Mucosa of descending colon (tissue), 3 donors: ENCODE measurements around the gene TBC1D9. TPM values are rescaled to one million over a fixed set of nuclear protein-coding genes. Genes with fewer than 3 reads are reported as not detected.

Source experiments
- ATAC-seq: fragments of 200-7000 bp; cut with Tn5 transposase; one replicate; pipeline ENCODE4 v1.9.1; 2020; ENCODE audit warnings: mild to moderate bottlenecking, moderate library complexity
- DNase-seq, 3 donors: peaks; one replicate each; pipeline ENCODE4 v3.0.0-alpha.2; 2020
- H3K36me3 ChIP-seq: fragments of 200-600 bp; one replicate; pipeline ENCODE4 v1.8.0; 2021; ENCODE audit warnings: low read depth, mild to moderate bottlenecking
- H3K4me1 ChIP-seq: fragments of 200-600 bp; one replicate; pipeline ENCODE4 v1.8.0; 2021; ENCODE audit warnings: low read depth, mild to moderate bottlenecking
- H3K4me3 ChIP-seq: fragments of 200-600 bp; one replicate; pipeline ENCODE4 v1.8.0; 2021; ENCODE audit warnings: mild to moderate bottlenecking
- H3K9me3 ChIP-seq: fragments of 200-600 bp; one replicate; pipeline ENCODE4 v1.8.0; 2021; ENCODE audit warnings: mild to moderate bottlenecking
- CTCF ChIP-seq: fragments of 200-600 bp; IDR thresholded peaks from one replicate; pipeline ENCODE4 v1.8.0; 2022; ENCODE audit warnings: antibody characterized with exemption, mild to moderate bottlenecking
- intact Hi-C, 2 donors: fragments of 100-400 bp; cut with DNase I in 1 of 2; cut with micrococcal nuclease in 1 of 2; formaldehyde crosslinking; loops; one replicate each; pipeline versions ENCODE4 v1.11.0 to v1.11.1; 2022; cut with DNase I, micrococcal nuclease
- total RNA-seq, 3 donors: library from RNA; stranded (reverse); fragmentation: NEBNext Ultra II Directional in 2 of 3; extraction: Animal tissue kit (Norgen Biotek cat#: 25700) in 2 of 3; gene quantifications; one replicate each; pipeline versions ENCODE4 v1.2.1 to v1.2.4, GENCODE V29; 2021 to 2023
- donor health status: DM: no; HTN: no; CAD: no; lungs with moderate emphysema.
- donor health status: DM: no; HTN: no; CAD: no.
- donor health status: DM: no; HTN: yes; CAD: no.

Gene TBC1D9
- total RNA-seq, 3 donors from 2014 or later = 9.1 to 20.2 (median 11.6) TPM

GRCh38 chr4:140654495-140654814 is 101.7 kb downstream of the TBC1D9 start:
- ATAC-seq = no peak
- no peak for TF ChIP-seq CTCF

GRCh38 chr4:140653718-140654494 is 102.3 kb downstream of the TBC1D9 start:
- H3K4me3 ChIP-seq = no peak overlapping the region
- H3K4me1 ChIP-seq = no peaks in the 10 kb centered on the region
- ATAC-seq (no peak), DNase-seq (no peak)
- intact Hi-C loops = no loop called here
- H3K36me3 ChIP-seq = no peaks in the 10 kb centered on the region
- H3K9me3 ChIP-seq = no peaks in the 10 kb centered on the region
- no peak for TF ChIP-seq CTCF

More at GRCh38 chr4:140654495-140654814, 101.7 kb downstream of the TBC1D9 start:
- no peak for DNase-seq
- H3K4me3 ChIP-seq = no peak overlapping the region
- H3K36me3 ChIP-seq = no peaks in the 10 kb centered on the region
- intact Hi-C loops = no loop called here
- H3K9me3 ChIP-seq = no peaks in the 10 kb centered on the region
- no peaks in the 10 kb centered on the region for H3K4me1 ChIP-seq

GRCh38 chr4:140652601-140653000 is 103.6 kb downstream of the TBC1D9 start:
- H3K4me1 ChIP-seq = no peaks in the 10 kb centered on the region
- ATAC-seq (no peak), DNase-seq (no peak)
- no peak overlapping the region for H3K4me3 ChIP-seq
- TF ChIP-seq CTCF = no peak
- H3K36me3 ChIP-seq = no peaks in the 10 kb centered on the region
- no peaks in the 10 kb centered on the region for H3K9me3 ChIP-seq
- intact Hi-C loops = no loop called here

GRCh38 chr4:140648716-140649308 is 107.4 kb downstream of the TBC1D9 start:
- no peak for TF ChIP-seq CTCF
- H3K4me3 ChIP-seq = no peak overlapping the region
- DNase-seq (no peak), ATAC-seq (no peak)
- H3K4me1 ChIP-seq = no peaks in the 10 kb centered on the region
- intact Hi-C loops = no loop called here
- no peaks in the 10 kb centered on the region for H3K9me3 ChIP-seq
- no peaks in the 10 kb centered on the region for H3K36me3 ChIP-seq

- no peak for TF ChIP-seq CTCF
- DNase-seq = no peak
- no peak for ATAC-seq
- H3K36me3 ChIP-seq = no peaks in the 10 kb centered on the region
- H3K4me1 ChIP-seq = no peaks in the 10 kb centered on the region
- H3K4me3 ChIP-seq = no peak overlapping the region
- intact Hi-C loops = no loop called here
- H3K9me3 ChIP-seq = no peaks in the 10 kb centered on the region
These were observed 110.4 kb downstream of the TBC1D9 start for GRCh38 chr4:140645614-140646412.
